Left cardiac atrium (tissue), 4 donors: Measurements from ENCODE around the gene MPPE1. TPM values are rescaled to one million over a fixed set of nuclear protein-coding genes. Genes with fewer than 3 reads are reported as not detected.
"Not testable (repeated sequence)": the region's sequence is repeated elsewhere in the genome, so short reads cannot be mapped to it uniquely, and the experiment has no call there.

Source experiments
- ATAC-seq, 2 donors: fragments of 200-7000 bp; cut with Tn5 transposase; one replicate each; pipeline ENCODE4 v1.9.1; 2020; ENCODE audit warnings: mild to moderate bottlenecking in 2 of 2, moderate library complexity in 2 of 2
- DNase-seq: peaks from one replicate; pipeline ENCODE4 v3.0.0-alpha.2; 2020
- intact Hi-C, 2 donors: fragments of 100-400 bp; cut with DNase I; formaldehyde crosslinking; loops; one replicate each; pipeline versions ENCODE4 v1.14.1 to v1.15.1; 2022 to 2023
- total RNA-seq, 2 donors: library from RNA; stranded (reverse); fragmentation: NEBNext Ultra II Directional; extraction: Animal tissue kit (Norgen Biotek cat#: 25700); gene quantifications; one replicate each; pipeline ENCODE4 v1.2.1, GENCODE V29; 2021
- donor health status: DM: no; HTN: yes; CAD: no.
- donor health status: DM: no; HTN: yes; CAD: no; lungs with severe emphysema.
- donor health status: DM: yes; HTN: yes; CAD: no.
- donor health status: Dilated cardiomyopathy.

Gene MPPE1
- total RNA-seq, 2 donors from 2014 or later: 26.5 to 30.0 TPM

GRCh38 chr18:11937874-11938478 lies 29.9 kb upstream of the MPPE1 start:
- intact Hi-C loops: loop anchor here in 1 of 2 donors (1.0 to 2.0 kb wide), 2 partner anchors 57 to 101 kb away; no protein-coding TSS in a partner anchor
- peak; percentile 76 for DNase-seq

GRCh38 chr18:11932393-11932792 lies 24.3 kb upstream of the MPPE1 start:
- intact Hi-C loops: no loop called here
- no peak for DNase-seq
- ATAC-seq: no peak

More at GRCh38 chr18:11937874-11938478, 29.9 kb upstream of the MPPE1 start:
- ATAC-seq: peak; percentile 77 to 81

- intact Hi-C loops: no loop called here
- DNase-seq: no peak
Observed at GRCh38 chr18:11927497-11927896, 19.4 kb upstream of the MPPE1 start.

GRCh38 chr18:11925800-11926481 lies 17.8 kb upstream of the MPPE1 start:
- no peak for DNase-seq
- peak in 1 of 2 donors; percentile 61 for ATAC-seq
- intact Hi-C loops: no loop called here

More at GRCh38 chr18:11927497-11927896, 19.4 kb upstream of the MPPE1 start:
- no peak for ATAC-seq

GRCh38 chr18:11923450-11923849 lies 15.3 kb upstream of the MPPE1 start:
- intact Hi-C loops: no loop called here
- ATAC-seq (no peak), DNase-seq (no peak)

GRCh38 chr18:11919522-11919921 lies 11.4 kb upstream of the MPPE1 start:
- ATAC-seq, DNase-seq, intact Hi-C loops: not testable (repeated sequence)

- DNase-seq, intact Hi-C loops: not testable (repeated sequence)
- ATAC-seq: peak; percentile 49 to 63
Observed at GRCh38 chr18:11916880-11917279, 8.8 kb upstream of the MPPE1 start.

GRCh38 chr18:11909591-11910026 lies 1.5 kb upstream of the MPPE1 start:
- ATAC-seq (peak in 1 of 2 donors; percentile 7), DNase-seq (no peak)
- intact Hi-C loops: loop anchor here in 1 of 2 donors (2.0 to 5.0 kb wide), 2 partner anchors 57 to 71 kb away; partner anchors contain the start of genes CHMP1B and IMPA2

- ATAC-seq (no peak), DNase-seq (no peak)
- intact Hi-C loops: loop anchor here in 1 of 2 donors (2.0 to 5.0 kb wide), 2 partner anchors 57 to 72 kb away; partner anchors contain the start of genes CHMP1B and IMPA2
Observed at GRCh38 chr18:11909061-11909455, 941 bp upstream of the MPPE1 start.

- intact Hi-C loops: loop anchor here in 1 of 2 donors (5.0 kb wide), 1 partner anchor 55 kb away; the partner anchor contains the start of gene CHMP1B
- no peak for DNase-seq
- ATAC-seq: no peak
Observed at GRCh38 chr18:11906926-11907874, 917 bp downstream of the MPPE1 start.

- no peak for DNase-seq
- no peak for ATAC-seq
- intact Hi-C loops: loop anchor here in 1 of 2 donors (5.0 kb wide), 1 partner anchor 54 kb away; the partner anchor contains the start of gene CHMP1B
Observed at GRCh38 chr18:11906176-11906575, 1.9 kb downstream of the MPPE1 start.

GRCh38 chr18:11905613-11906012 lies 2.5 kb downstream of the MPPE1 start:
- DNase-seq: no peak
- intact Hi-C loops: loop anchor here in 1 of 2 donors (5.0 kb wide), 1 partner anchor 53 kb away; the partner anchor contains the start of gene CHMP1B
- ATAC-seq: no peak

GRCh38 chr18:11902522-11903292 lies 5.4 kb downstream of the MPPE1 start:
- ATAC-seq (peak; percentile 41 to 68), DNase-seq (no peak)
- intact Hi-C loops: no loop called here

GRCh38 chr18:11901826-11902438 lies 6.2 kb downstream of the MPPE1 start:
- intact Hi-C loops: no loop called here
- ATAC-seq: no peak
- DNase-seq: no peak

- ATAC-seq (no peak), DNase-seq (no peak)
- intact Hi-C loops: no loop called here
Observed at GRCh38 chr18:11899063-11899462, 9.1 kb downstream of the MPPE1 start.

- DNase-seq: no peak
- no peak for ATAC-seq
- intact Hi-C loops: no loop called here
Observed at GRCh38 chr18:11897781-11898180, 10.3 kb downstream of the MPPE1 start.

GRCh38 chr18:11892438-11892837 lies 15.7 kb downstream of the MPPE1 start:
- intact Hi-C loops, ATAC-seq, DNase-seq: not testable (repeated sequence)

GRCh38 chr18:11891737-11892136 lies 16.4 kb downstream of the MPPE1 start:
- no peak for DNase-seq
- no peak for ATAC-seq
- intact Hi-C loops: no loop called here
